HepG2 (cell line): ENCODE results near the gene SIK3. TPM values are rescaled to one million over a fixed set of nuclear protein-coding genes. Genes with fewer than 3 reads are reported as not detected.

Experiments used
- CAMTA2 ChIP-seq: sonication (generic); formaldehyde crosslinking; IDR thresholded peaks from 2 replicates; pipeline ENCODE4 v1.4.0; 2020; ENCODE audit warnings: mild to moderate bottlenecking, missing genetic modification reagents, borderline replicate concordance
- DNMT1 ChIP-seq: sonication (generic); formaldehyde crosslinking; IDR thresholded peaks from 2 replicates; pipeline ENCODE4 v1.5.1; 2020; ENCODE audit warnings: mild to moderate bottlenecking, missing genetic modification reagents
- HDAC1 ChIP-seq: sonication (generic); formaldehyde crosslinking; IDR thresholded peaks from 2 replicates; pipeline ENCODE4 v1.5.1; 2020; ENCODE audit warnings: mild to moderate bottlenecking, missing genetic modification reagents
- MLX ChIP-seq: IDR thresholded peaks from 2 replicates; pipeline ENCODE4 v1.6.1; 2016
- PCBP2 ChIP-seq: fragments of 200-400 bp; formaldehyde crosslinking; optimal IDR thresholded peaks from 2 replicates; pipeline ENCODE3; 2018; ENCODE audit warnings: low read length, low read depth; ENCODE audit not compliant: poor library complexity, severe bottlenecking
- RXRA ChIP-seq: sonication (generic); formaldehyde crosslinking; IDR thresholded peaks from 2 replicates; pipeline ENCODE4 v1.5.1; 2020; ENCODE audit warnings: missing genetic modification reagents
- TMF1 ChIP-seq: sonication (generic); formaldehyde crosslinking; IDR thresholded peaks from 2 replicates; pipeline ENCODE4 v1.8.1; 2022; ENCODE audit warnings: low read depth, missing genetic modification reagents
- ZBTB2 ChIP-seq: sonication (generic); formaldehyde crosslinking; IDR thresholded peaks from 2 replicates; pipeline ENCODE4 v1.8.0; 2022; ENCODE audit warnings: low read depth, missing genetic modification reagents
- ZBTB39 ChIP-seq: sonication (generic); formaldehyde crosslinking; IDR thresholded peaks from 2 replicates; pipeline ENCODE4 v1.5.0; 2020; ENCODE audit warnings: missing genetic modification reagents
- ZBTB4 ChIP-seq: sonication (generic); formaldehyde crosslinking; IDR thresholded peaks from 2 replicates; pipeline ENCODE4 v1.4.0; 2020; ENCODE audit warnings: missing genetic modification reagents, mild to moderate bottlenecking, borderline replicate concordance
- ZBTB46 ChIP-seq: sonication (generic); formaldehyde crosslinking; IDR thresholded peaks from 2 replicates; pipeline ENCODE4 v1.4.0; 2020; ENCODE audit warnings: mild to moderate bottlenecking, missing genetic modification reagents, borderline replicate concordance
- ZMYM2 ChIP-seq: sonication (generic); formaldehyde crosslinking; IDR thresholded peaks from 2 replicates; pipeline ENCODE4 v1.8.0; 2022; ENCODE audit warnings: mild to moderate bottlenecking, missing genetic modification reagents
- ZNF335 ChIP-seq: sonication (generic); formaldehyde crosslinking; IDR thresholded peaks from 2 replicates; pipeline ENCODE4 v1.4.0; 2020; ENCODE audit warnings: missing genetic modification reagents
- ZNF367 ChIP-seq: sonication (generic); formaldehyde crosslinking; IDR thresholded peaks from 2 replicates; pipeline ENCODE4 v1.4.0; 2020; ENCODE audit warnings: missing genetic modification reagents, borderline replicate concordance
- ZNF44 ChIP-seq: sonication (generic); formaldehyde crosslinking; IDR thresholded peaks from 2 replicates; pipeline ENCODE4 v1.5.1; 2020; ENCODE audit warnings: mild to moderate bottlenecking, missing genetic modification reagents
- ZNF570 ChIP-seq: sonication (generic); formaldehyde crosslinking; IDR thresholded peaks from 2 replicates; pipeline ENCODE4 v1.4.0; 2020; ENCODE audit warnings: mild to moderate bottlenecking, missing genetic modification reagents, borderline replicate concordance
- ZNF615 ChIP-seq: sonication (generic); formaldehyde crosslinking; IDR thresholded peaks from 2 replicates; pipeline ENCODE4 v1.5.0; 2020; ENCODE audit warnings: mild to moderate bottlenecking, missing genetic modification reagents, borderline replicate concordance
- ZNF768 ChIP-seq: sonication (generic); formaldehyde crosslinking; IDR thresholded peaks from 2 replicates; pipeline ENCODE4 v1.4.0; 2020; ENCODE audit warnings: missing genetic modification reagents
- ZNF83 ChIP-seq: sonication (generic); formaldehyde crosslinking; IDR thresholded peaks from 2 replicates; pipeline ENCODE4 v1.4.0; 2020; ENCODE audit warnings: missing genetic modification reagents, mild to moderate bottlenecking, borderline replicate concordance
- polyA plus RNA-seq, 8 experiments: library from polyadenylated mRNA; depleted of rRNA in 3 of 8; stranded (reverse) in 7 of 8; unstranded in 1 of 8; fragments of >200 nt; fragmentation: Illumina TruSeq in 4 of 8; extraction: Trizol in 4 of 8; gene quantifications; 2 replicates each; pipeline versions ENCODE4 v1.2.1 to v1.2.3, GENCODE V29; 2011 to 2016; ENCODE audit warnings: low read depth in 4 of 8, missing spikeins in 1 of 8, mixed read lengths in 1 of 8; ENCODE audit not compliant: insufficient read depth in 1 of 8
- total RNA-seq, 5 experiments: library from RNA; depleted of rRNA; stranded (reverse); fragments of >200 nt; fragmentation: Illumina TruSeq; extraction: Trizol; gene quantifications; 2 replicates each; pipeline ENCODE4 v1.2.3, GENCODE V29; 2016; ENCODE audit warnings: low read depth in 1 of 5

SIK3 gene
- total and polyA plus RNA-seq, 2 of the 13 experiments (the other 11 are each of a cell fraction or from before 2014, with no cell fraction given), result 5.7 to 9.8 TPM

GRCh38 chr11:116825854-116826750, 272.1 kb downstream of the SIK3 start (continued):
- 0 out of 2 replicates have a peak, but pooled peaks have one; percentile 28 for TF ChIP-seq ZNF615
- TF ChIP-seq ZBTB2, result 0 out of 2 replicates have a peak, but pooled peaks have one; percentile 52
- no peak for TF ChIP-seq ZBTB46 (CRISPR knock-in tag)
- TF ChIP-seq ZNF44 (CRISPR knock-in tag), result peak; percentile 43; the same call in 1 of the 2 replicates
- TF ChIP-seq HDAC1, result peak; percentile 72
- TF ChIP-seq MLX (CRISPR knock-in tag), result peak; percentile 14; the same call in 1 of the 2 replicates
- TF ChIP-seq ZBTB4, result 0 out of 2 replicates have a peak, but pooled peaks have one; percentile 14
- no peak for TF ChIP-seq ZNF367
- TF ChIP-seq ZNF335, result no peak
- TF ChIP-seq RXRA (CRISPR knock-in tag), result no peak; the same call in 1 of the 2 replicates
- TF ChIP-seq PCBP2, result no peak
- TF ChIP-seq ZNF768 (CRISPR knock-in tag), result peak; percentile 99
- no peak for TF ChIP-seq CAMTA2 (CRISPR knock-in tag)
- TF ChIP-seq ZBTB39 (CRISPR knock-in tag), result 0 out of 2 replicates have a peak, but pooled peaks have one; percentile 6
- no peak for TF ChIP-seq ZNF83 (CRISPR knock-in tag)
- no peak for TF ChIP-seq ZMYM2
- TF ChIP-seq DNMT1, result no peak
- no peak for TF ChIP-seq ZNF570
- no peak; the same call in 1 of the 2 replicates for TF ChIP-seq TMF1 (CRISPR knock-in tag)
